GM19023 (cell line): ENCODE measurements around the gene PAFAH2.

Experiments
- ATAC-seq: cut with Tn5 transposase; IDR thresholded peaks from one replicate; pipeline ENCODE4 v1.9.1; 2021; ENCODE audit warnings: mild to moderate bottlenecking, moderate library complexity; ENCODE audit not compliant: unreplicated experiment

PAFAH2 gene

GRCh38 chr1:25997828-25998761 is at the start of gene PAFAH2:
TSS of gene PAFAH2 (minus strand) at chr1:25998063. CDS start at chr1:25990816, 7,247 bp downstream.
- ATAC-seq, result peak; percentile 92

- no peak for ATAC-seq
Observed at GRCh38 chr1:26047278-26047874, 49.5 kb upstream of the PAFAH2 start.

GRCh38 chr1:26046246-26047095 is 48.6 kb upstream of the PAFAH2 start:
- no peak for ATAC-seq

- ATAC-seq, result no peak
Observed at GRCh38 chr1:26045722-26046245, 47.9 kb upstream of the PAFAH2 start, which contains the start of gene SLC30A2. TSS of gene SLC30A2 (minus strand) at chr1:26046118. CDS start at chr1:26045896, 222 bp downstream.

GRCh38 chr1:26044971-26045721 is 47.3 kb upstream of the PAFAH2 start:
- ATAC-seq, result no peak

GRCh38 chr1:26044414-26044813 is 46.6 kb upstream of the PAFAH2 start:
- no peak for ATAC-seq

- no peak for ATAC-seq
Observed at GRCh38 chr1:26043765-26044164, 45.9 kb upstream of the PAFAH2 start.

- no peak for ATAC-seq
Observed at GRCh38 chr1:26041978-26042377, 44.1 kb upstream of the PAFAH2 start.

- no peak for ATAC-seq
Observed at GRCh38 chr1:26041401-26041800, 43.5 kb upstream of the PAFAH2 start.

GRCh38 chr1:26038904-26039303 is 41.0 kb upstream of the PAFAH2 start:
- ATAC-seq, result no peak

- no peak for ATAC-seq
Observed at GRCh38 chr1:26038477-26038876, 40.6 kb upstream of the PAFAH2 start.

GRCh38 chr1:26037904-26038303 is 40.0 kb upstream of the PAFAH2 start:
- no peak for ATAC-seq

GRCh38 chr1:26036756-26037281 is 39.0 kb upstream of the PAFAH2 start:
- no peak for ATAC-seq

GRCh38 chr1:26035959-26036755 is 38.3 kb upstream of the PAFAH2 start:
- ATAC-seq, result peak; percentile 74

GRCh38 chr1:26035203-26035958 is 37.5 kb upstream of the PAFAH2 start:
- ATAC-seq, result peak; percentile 88

- ATAC-seq, result no peak
Observed at GRCh38 chr1:26034504-26035202, 36.8 kb upstream of the PAFAH2 start.

- no peak for ATAC-seq
Observed at GRCh38 chr1:26032656-26033357, 34.9 kb upstream of the PAFAH2 start.
